Loucy (cell line): Measurements from ENCODE around the gene ZNF668.

Experiments
- H2AFZ ChIP-seq: fragments of 200-600 bp; sonication (generic); 2 replicates; pipeline ENCODE4 v1.6.0; 2016; ENCODE audit warnings: antibody characterized with exemption, mild to moderate bottlenecking, low read length, moderate library complexity
- H3F3A ChIP-seq: fragments of 200-600 bp; 2 replicates; pipeline ENCODE4 v1.6.0; 2016; ENCODE audit warnings: antibody characterized with exemption, low read depth, mild to moderate bottlenecking
- H3K27me3 ChIP-seq: fragments of 200-600 bp; sonication (generic); 2 replicates; pipeline ENCODE4 v1.6.1; 2014; ENCODE audit warnings: low read length, mild to moderate bottlenecking; ENCODE audit not compliant: insufficient read depth, poor library complexity, severe bottlenecking
- H3K36me3 ChIP-seq: fragments of 200-600 bp; sonication (generic); 2 replicates; pipeline ENCODE4 v1.6.1; 2016; ENCODE audit warnings: low read length; ENCODE audit not compliant: insufficient read depth
- H3K4me1 ChIP-seq: fragments of 200-600 bp; sonication (generic); 2 replicates; pipeline ENCODE4 v1.5.1; 2014; ENCODE audit warnings: low read length, mild to moderate bottlenecking; ENCODE audit not compliant: insufficient read depth, poor library complexity, severe bottlenecking
- H3K4me2 ChIP-seq: fragments of 200-600 bp; sonication (generic); 2 replicates; pipeline ENCODE4 v1.6.0; 2014; ENCODE audit warnings: antibody characterized with exemption, low read length, low read depth, mild to moderate bottlenecking; ENCODE audit not compliant: poor library complexity, severe bottlenecking
- H3K4me3 ChIP-seq: fragments of 200-600 bp; sonication (generic); 2 replicates; pipeline ENCODE4 v1.5.1; 2014; ENCODE audit warnings: low read length, mild to moderate bottlenecking, mixed read lengths; ENCODE audit not compliant: poor library complexity, severe bottlenecking
- H3K79me2 ChIP-seq: fragments of 200-600 bp; sonication (generic); 2 replicates; pipeline ENCODE4 v1.6.1; 2014; ENCODE audit warnings: low read length; ENCODE audit not compliant: insufficient read depth
- H3K9ac ChIP-seq: fragments of 200-600 bp; sonication (generic); 2 replicates; pipeline ENCODE4 v1.6.0; 2014; ENCODE audit warnings: mild to moderate bottlenecking, low read depth, low read length, moderate library complexity; ENCODE audit not compliant: poor library complexity, severe bottlenecking
- H3K9me2 ChIP-seq: fragments of 200-600 bp; sonication (generic); replicated peaks from 2 replicates; pipeline ENCODE4 v1.6.1; 2016; ENCODE audit warnings: low read depth, low read length, mixed read lengths
- H3K9me3 ChIP-seq: fragments of 200-600 bp; sonication (generic); 2 replicates; pipeline ENCODE4 v1.6.1; 2014; ENCODE audit warnings: mild to moderate bottlenecking, antibody characterized with exemption, low read length, low read depth; ENCODE audit not compliant: insufficient read depth
- H4K20me1 ChIP-seq: fragments of 200-600 bp; sonication (generic); 2 replicates; pipeline ENCODE4 v1.6.0; 2014; ENCODE audit warnings: antibody characterized with exemption, low read length, mild to moderate bottlenecking; ENCODE audit not compliant: insufficient read depth, poor library complexity, severe bottlenecking
- CTCF ChIP-seq: fragments of 200-600 bp; sonication (generic); conservative IDR thresholded peaks from 2 replicates; pipeline ENCODE4 v1.5.1; 2014; ENCODE audit warnings: mild to moderate bottlenecking, antibody characterized with exemption, low read length
- EZH2phosphoT487 ChIP-seq: fragments of 200-600 bp; IDR thresholded peaks from 2 replicates; pipeline ENCODE4 v1.6.1; 2018; ENCODE audit warnings: antibody characterized with exemption, mild to moderate bottlenecking, moderate library complexity, borderline replicate concordance

The ZNF668 gene

GRCh38 chr16:31099860-31100638 lies 26.0 kb upstream of the ZNF668 start:
- Histone ChIP-seq H3K79me2 (no peaks in the 10 kb centered on the region), H3K9me3 (no peaks in the 10 kb centered on the region), H3K4me1 (no peaks in the 10 kb centered on the region), H3K27me3 (no peaks in the 10 kb centered on the region), H3K36me3 (no peaks in the 10 kb centered on the region), H2AFZ (0 out of 2 replicates have a peak overlapping the region, but pooled peaks have one; percentile 15), H3K4me2 (no peak overlapping the region), H3K9me2 (no peaks in the 10 kb centered on the region), H4K20me1 (no peaks in the 10 kb centered on the region), H3K9ac (no peak overlapping the region), H3F3A (no peaks in the 10 kb centered on the region), H3K4me3 (no peak overlapping the region)
- no peak for TF ChIP-seq CTCF
- no peak for TF ChIP-seq EZH2phosphoT487

- Histone ChIP-seq H3K36me3 (peaks cover 10% of the 10 kb centered on the region; the same call in 1 of the 2 replicates), H3K9ac (peak within 1 kb of the TSS; percentile 89), H4K20me1 (peaks cover 14% of the 10 kb centered on the region)
Observed at GRCh38 chr16:31094424-31095120, 20.5 kb upstream of the ZNF668 start, which contains the start of gene VKORC1. VKORC1 (minus strand) TSS chr16:31094797; CDS start chr16:31094729, 68 bp downstream.

GRCh38 chr16:31094088-31094423 lies 20.0 kb upstream of the ZNF668 start:
- Histone ChIP-seq H3K4me2 (peak overlapping the region; percentile 90), H3K9ac (peak overlapping the region; percentile 89), H3F3A (no peaks in the 10 kb centered on the region), H3K4me3 (peak overlapping the region; percentile 94), H3K9me3 (no peaks in the 10 kb centered on the region), H2AFZ (peak overlapping the region; percentile 75), H4K20me1 (peaks cover 14% of the 10 kb centered on the region), H3K27me3 (no peaks in the 10 kb centered on the region), H3K36me3 (peaks cover 10% of the 10 kb centered on the region; the same call in 1 of the 2 replicates), H3K79me2 (peaks cover 42% of the 10 kb centered on the region), H3K9me2 (no peaks in the 10 kb centered on the region), H3K4me1 (peaks cover 21% of the 10 kb centered on the region)
- no peak for TF ChIP-seq EZH2phosphoT487
- TF ChIP-seq CTCF = no peak

More at GRCh38 chr16:31094424-31095120, 20.5 kb upstream of the ZNF668 start, which contains the start of gene VKORC1:
- H3K79me2 ChIP-seq = peaks cover 40% of the 10 kb centered on the region
- H3K27me3 ChIP-seq = no peaks in the 10 kb centered on the region
- H2AFZ ChIP-seq = peak within 1 kb of the TSS; percentile 91
- H3F3A ChIP-seq = no peaks in the 10 kb centered on the region
- TF ChIP-seq EZH2phosphoT487 = no peak
- H3K9me3 ChIP-seq = no peaks in the 10 kb centered on the region
- peaks cover 21% of the 10 kb centered on the region for H3K4me1 ChIP-seq
- no peaks in the 10 kb centered on the region for H3K9me2 ChIP-seq
- H3K4me2 ChIP-seq = peak within 1 kb of the TSS; percentile 90
- peak within 1 kb of the TSS; percentile 94 for H3K4me3 ChIP-seq
